Measurements from ENCODE around the gene POGZ.

Gene POGZ

DNA sequence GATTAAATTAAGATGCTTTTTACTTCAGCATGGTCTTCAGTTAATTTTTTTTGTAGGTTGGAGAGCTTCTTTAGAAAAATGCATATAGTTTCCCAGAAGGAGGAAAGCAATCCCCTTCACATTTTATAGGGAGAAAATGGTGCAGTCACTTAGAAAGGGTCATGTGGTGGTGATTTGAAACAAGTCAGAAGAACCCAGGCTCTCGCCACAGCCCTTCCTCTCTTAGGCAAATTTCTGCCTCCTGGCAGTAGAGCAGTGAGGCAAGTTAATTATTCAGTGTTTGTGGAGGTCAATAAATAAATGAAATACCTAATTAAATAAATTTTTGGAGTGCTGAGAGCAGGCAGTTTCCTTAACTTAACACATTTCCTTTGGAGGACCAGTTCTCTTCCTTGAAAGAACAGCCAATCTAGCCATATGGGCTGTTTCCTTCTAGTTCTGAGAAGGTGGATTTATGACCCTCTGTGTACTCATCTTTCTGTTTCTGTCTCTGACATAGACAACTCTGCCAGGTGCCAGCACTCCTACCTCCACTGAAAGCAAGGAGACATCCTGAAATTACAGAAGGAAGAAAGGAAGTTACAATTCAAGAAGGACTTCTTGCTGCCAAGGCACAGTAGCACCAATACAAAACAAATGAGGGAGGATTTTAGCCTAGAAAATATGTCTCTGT lies 19.0 kb upstream of the POGZ start:
- Histone ChIP-seq H2AFZ (ENCODE audit: low read length) (peak overlapping the region; percentile 2; the same call in 1 of the 2 replicates), H3K4me1 (ENCODE audit: low read length) (peaks cover 28% of the 10 kb centered on the region), H3K4me2 (ENCODE audit: low read depth, low read length) (0 out of 2 replicates have a peak overlapping the region, but pooled peaks have one; percentile 23), H3K9me3 (replicated peaks; ENCODE audit: insufficient read depth, low read length) (no peaks in the 10 kb centered on the region), H3K9me2 (replicated peaks; ENCODE audit: insufficient read depth, low read length) (no peaks in the 10 kb centered on the region), H4K20me1 (ENCODE audit: insufficient read depth, low read length) (no peaks in the 10 kb centered on the region), H3K4me3 (ENCODE audit: low read length) (no peak overlapping the region), H3F3A (ENCODE audit: insufficient read depth, low read length) (peaks cover 13% of the 10 kb centered on the region), H3K27ac (ENCODE audit: low read length) (peak overlapping the region; percentile 2; the same call in 1 of the 2 replicates), H3K27me3 (replicated peaks; ENCODE audit: insufficient read depth, low read length) (no peaks in the 10 kb centered on the region), H3K36me3 (replicated peaks; ENCODE audit: insufficient read depth, low read length) (no peaks in the 10 kb centered on the region), H3K79me2 (ENCODE audit: low read length) (no peaks in the 10 kb centered on the region), H3K9ac (ENCODE audit: low read length) (no peak overlapping the region)
- TF ChIP-seq EZH2phosphoT487 (IDR thresholded peaks at IDR 0.05; ENCODE audit: low read length) (no peak), EZH2 (optimal IDR thresholded peaks at IDR 0.05; ENCODE audit: low read depth, low read length) (no peak)
- TF ChIP-seq, protein P1, sequence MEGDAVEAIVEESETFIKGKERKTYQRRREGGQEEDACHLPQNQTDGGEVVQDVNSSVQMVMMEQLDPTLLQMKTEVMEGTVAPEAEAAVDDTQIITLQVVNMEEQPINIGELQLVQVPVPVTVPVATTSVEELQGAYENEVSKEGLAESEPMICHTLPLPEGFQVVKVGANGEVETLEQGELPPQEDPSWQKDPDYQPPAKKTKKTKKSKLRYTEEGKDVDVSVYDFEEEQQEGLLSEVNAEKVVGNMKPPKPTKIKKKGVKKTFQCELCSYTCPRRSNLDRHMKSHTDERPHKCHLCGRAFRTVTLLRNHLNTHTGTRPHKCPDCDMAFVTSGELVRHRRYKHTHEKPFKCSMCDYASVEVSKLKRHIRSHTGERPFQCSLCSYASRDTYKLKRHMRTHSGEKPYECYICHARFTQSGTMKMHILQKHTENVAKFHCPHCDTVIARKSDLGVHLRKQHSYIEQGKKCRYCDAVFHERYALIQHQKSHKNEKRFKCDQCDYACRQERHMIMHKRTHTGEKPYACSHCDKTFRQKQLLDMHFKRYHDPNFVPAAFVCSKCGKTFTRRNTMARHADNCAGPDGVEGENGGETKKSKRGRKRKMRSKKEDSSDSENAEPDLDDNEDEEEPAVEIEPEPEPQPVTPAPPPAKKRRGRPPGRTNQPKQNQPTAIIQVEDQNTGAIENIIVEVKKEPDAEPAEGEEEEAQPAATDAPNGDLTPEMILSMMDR (IDR thresholded peaks at IDR 0.05; ENCODE audit: low read length): no peak
- DNase-seq: no peak

- Histone ChIP-seq H3K36me3 (replicated peaks; ENCODE audit: insufficient read depth, low read length) (no peaks in the 10 kb centered on the region), H3K4me1 (ENCODE audit: low read length) (peaks cover 28% of the 10 kb centered on the region), H3K27ac (ENCODE audit: low read length) (no peak overlapping the region), H3K9me2 (replicated peaks; ENCODE audit: insufficient read depth, low read length) (no peaks in the 10 kb centered on the region), H3K79me2 (ENCODE audit: low read length) (no peaks in the 10 kb centered on the region), H3K4me2 (ENCODE audit: low read depth, low read length) (no peak overlapping the region), H3K9me3 (replicated peaks; ENCODE audit: insufficient read depth, low read length) (no peaks in the 10 kb centered on the region), H3K4me3 (ENCODE audit: low read length) (no peak overlapping the region), H2AFZ (ENCODE audit: low read length) (no peak overlapping the region), H3K9ac (ENCODE audit: low read length) (no peak overlapping the region), H3K27me3 (replicated peaks; ENCODE audit: insufficient read depth, low read length) (no peaks in the 10 kb centered on the region), H4K20me1 (ENCODE audit: insufficient read depth, low read length) (no peaks in the 10 kb centered on the region), H3F3A (ENCODE audit: insufficient read depth, low read length) (peaks cover 13% of the 10 kb centered on the region)
- TF ChIP-seq, protein P1 (IDR thresholded peaks at IDR 0.05; ENCODE audit: low read length): no peak
- TF ChIP-seq EZH2 (optimal IDR thresholded peaks at IDR 0.05; ENCODE audit: low read depth, low read length) (no peak), EZH2phosphoT487 (IDR thresholded peaks at IDR 0.05; ENCODE audit: low read length) (no peak)
- DNase-seq: no peak
Observed at GRCh38 chr1:151477066-151477465, 17.8 kb upstream of the POGZ start.

DNA sequence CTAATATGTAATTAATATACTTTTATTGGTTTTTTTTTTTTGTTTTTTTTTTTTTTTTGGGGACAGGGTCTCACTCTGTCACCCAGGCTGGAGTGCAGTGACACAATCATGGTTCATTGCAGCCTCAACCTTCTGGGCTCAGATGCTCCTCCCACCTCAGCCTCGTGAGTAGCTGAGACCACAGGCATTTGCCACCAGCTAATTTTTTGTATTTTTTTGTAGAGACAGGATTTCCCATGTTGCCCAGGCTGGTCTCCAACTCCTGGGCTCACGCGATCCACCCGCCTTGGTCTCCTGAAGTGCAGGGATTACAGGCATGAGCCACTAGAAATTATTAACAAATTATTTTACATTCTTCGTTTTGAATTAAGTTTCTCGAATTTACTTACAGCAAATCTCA lies 16.8 kb upstream of the POGZ start:
- TF ChIP-seq EZH2phosphoT487 (IDR thresholded peaks at IDR 0.05; ENCODE audit: low read length): no peak
- no peak overlapping the region for H3K4me2 ChIP-seq (ENCODE audit: low read depth, low read length)
- no peak overlapping the region for H3K9ac ChIP-seq (ENCODE audit: low read length)
- H2AFZ ChIP-seq (ENCODE audit: low read length): no peak overlapping the region
- H3K9me2 ChIP-seq (replicated peaks; ENCODE audit: insufficient read depth, low read length): no peaks in the 10 kb centered on the region
- H3K27me3 ChIP-seq (replicated peaks; ENCODE audit: insufficient read depth, low read length): no peaks in the 10 kb centered on the region
- H3K79me2 ChIP-seq (ENCODE audit: low read length): no peaks in the 10 kb centered on the region
- no peaks in the 10 kb centered on the region for H3K36me3 ChIP-seq (replicated peaks; ENCODE audit: insufficient read depth, low read length)
- DNase-seq: peak; percentile 62
- peaks cover 28% of the 10 kb centered on the region for H3K4me1 ChIP-seq (ENCODE audit: low read length)
- H3K27ac ChIP-seq (ENCODE audit: low read length): no peak overlapping the region
- H3F3A ChIP-seq (ENCODE audit: insufficient read depth, low read length): peaks cover 13% of the 10 kb centered on the region
- no peaks in the 10 kb centered on the region for H3K9me3 ChIP-seq (replicated peaks; ENCODE audit: insufficient read depth, low read length)
- no peaks in the 10 kb centered on the region for H4K20me1 ChIP-seq (ENCODE audit: insufficient read depth, low read length)
- no peak overlapping the region for H3K4me3 ChIP-seq (ENCODE audit: low read length)

DNA sequence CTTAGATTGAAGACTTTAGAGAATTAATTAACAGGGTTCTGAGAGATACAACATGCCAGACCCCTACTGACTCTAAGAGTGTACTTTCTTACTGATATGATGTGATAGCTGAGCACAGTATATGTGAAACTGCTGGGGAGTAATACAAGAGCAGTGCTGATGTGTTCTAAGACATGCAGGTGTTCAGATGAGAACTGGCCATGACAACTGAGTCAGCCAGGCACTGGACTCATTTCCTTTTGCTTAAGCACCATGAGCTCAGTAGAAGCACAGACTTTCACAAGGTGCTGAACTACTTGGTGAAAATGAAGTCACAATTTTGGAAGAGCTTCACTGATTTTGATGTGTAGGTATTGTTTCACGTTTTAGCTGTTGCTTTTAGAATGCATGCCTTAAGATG lies 15.9 kb upstream of the POGZ start:
- peaks cover 28% of the 10 kb centered on the region for H3K4me1 ChIP-seq (ENCODE audit: low read length)
- no peak for TF ChIP-seq EZH2phosphoT487 (IDR thresholded peaks at IDR 0.05; ENCODE audit: low read length)
- TF ChIP-seq, protein P1 (IDR thresholded peaks at IDR 0.05; ENCODE audit: low read length): no peak
- TF ChIP-seq EZH2 (optimal IDR thresholded peaks at IDR 0.05; ENCODE audit: low read depth, low read length): no peak
- H3K36me3 ChIP-seq (replicated peaks; ENCODE audit: insufficient read depth, low read length): no peaks in the 10 kb centered on the region
- H3K4me2 ChIP-seq (ENCODE audit: low read depth, low read length): peak overlapping the region; percentile 76
- no peaks in the 10 kb centered on the region for H3K9me3 ChIP-seq (replicated peaks; ENCODE audit: insufficient read depth, low read length)
- no peaks in the 10 kb centered on the region for H3K79me2 ChIP-seq (ENCODE audit: low read length)
- peak overlapping the region; percentile 34 for H3K9ac ChIP-seq (ENCODE audit: low read length)
- H3K9me2 ChIP-seq (replicated peaks; ENCODE audit: insufficient read depth, low read length): no peaks in the 10 kb centered on the region
- peak overlapping the region; percentile 78 for H3K27ac ChIP-seq (ENCODE audit: low read length)
- peak overlapping the region; percentile 12 for H3K4me3 ChIP-seq (ENCODE audit: low read length)
- peak overlapping the region; percentile 47 for H2AFZ ChIP-seq (ENCODE audit: low read length)
- H4K20me1 ChIP-seq (ENCODE audit: insufficient read depth, low read length): no peaks in the 10 kb centered on the region
- DNase-seq: peak; percentile 95
- H3F3A ChIP-seq (ENCODE audit: insufficient read depth, low read length): peaks cover 13% of the 10 kb centered on the region
- no peaks in the 10 kb centered on the region for H3K27me3 ChIP-seq (replicated peaks; ENCODE audit: insufficient read depth, low read length)
